ENCODE data around the gene SOHLH1. TPM values are rescaled to one million over a fixed set of nuclear protein-coding genes. Genes with fewer than 3 reads are reported as not detected.

Gene SOHLH1
- total and polyA plus RNA-seq, 2 of the 13 experiments (the other 11 are each of a cell fraction or from before 2014, with no cell fraction given): 0.15 TPM

GRCh38 chr9:135684691-135685090 is 14.6 kb downstream of the SOHLH1 start:
- H3K79me2 ChIP-seq (ENCODE audit: insufficient read depth, low read length): no peaks in the 10 kb centered on the region
- TF ChIP-seq ZNF292 (CRISPR knock-in tag; IDR thresholded peaks at IDR 0.05; ENCODE audit: borderline replicate concordance, low read depth): no peak
- no peak for TF ChIP-seq TBX2 (CRISPR knock-in tag; IDR thresholded peaks at IDR 0.05; ENCODE audit: borderline replicate concordance)
- TF ChIP-seq ZNF30 (CRISPR knock-in tag; IDR thresholded peaks at IDR 0.05): no peak
- no peak for TF ChIP-seq GZF1 (CRISPR knock-in tag; IDR thresholded peaks at IDR 0.05)
- TF ChIP-seq KMT2B (CRISPR knock-in tag; IDR thresholded peaks at IDR 0.05): no peak
- ChIA-PET POLR2A (no interaction called here), CTCF (ENCODE audit: low intra/inter-chr PET ratio, low total read pairs) (no interaction called here)
- no peaks in the 10 kb centered on the region for H3K36me3 ChIP-seq (replicated peaks in 1 of 2; ENCODE audit: control insufficient read depth in 1 of 2, insufficient read depth in 2 of 2, low read length in 2 of 2)
- WGBS (ENCODE audit: low lambda C conversion rate): 7% methylated on average over 6 of the region's 17 CpGs
- no peak overlapping the region for H3K9ac ChIP-seq (ENCODE audit: insufficient read depth, low read depth, low read length)
- no peak for DNase-seq (ENCODE audit: low spot score)
- no peak overlapping the region for H3K27ac ChIP-seq (ENCODE audit: extremely low read length, insufficient read depth, low read length)
- H3K4me3 ChIP-seq (replicated peaks in 1 of 3; ENCODE audit: insufficient read depth in 1 of 3, low read depth in 2 of 3, low read length in 3 of 3): no peak overlapping the region
- no peak overlapping the region for H2AFZ ChIP-seq (ENCODE audit: low read length)
- no peak for ATAC-seq
- peaks cover 2% of the 10 kb centered on the region; the same call in 1 of the 2 replicates for H4K20me1 ChIP-seq (ENCODE audit: insufficient read depth, low read length)
- H3K4me1 ChIP-seq (ENCODE audit: insufficient read depth, low read length): no peaks in the 10 kb centered on the region
- H3K9me3 ChIP-seq (ENCODE audit: low read length): no peaks in the 10 kb centered on the region
- no peak overlapping the region for H3K4me2 ChIP-seq (ENCODE audit: low read depth, low read length)
- BruUV-seq (replicated peaks): no TSS peak
- intact Hi-C loops (cut with micrococcal nuclease; ENCODE audit: unreplicated experiment) (no loop called here), in situ Hi-C loops (cut with HindIII; ENCODE audit: extremely low pct_ligation_motif_present, low pct_unique_long_range_greater_than_20kb) (no loop called here)
- FAIRE-seq: no peak
- peaks cover 21 to 75% of the 10 kb centered on the region in 2 experiments; a peak in 4 of 5 replicates for H3K27me3 ChIP-seq (ENCODE audit: control insufficient read depth in 1 of 2, insufficient read depth in 2 of 2, low read length in 2 of 2)

GRCh38 chr9:135683401-135684034 is 15.8 kb downstream of the SOHLH1 start:
- H2AFZ ChIP-seq (ENCODE audit: low read length): no peak overlapping the region
- WGBS (ENCODE audit: low lambda C conversion rate): 46% methylated on average over 2 of the region's 15 CpGs
- no peak overlapping the region for H3K27ac ChIP-seq (ENCODE audit: extremely low read length, insufficient read depth, low read length)
- no peak overlapping the region for H3K4me2 ChIP-seq (ENCODE audit: low read depth, low read length)
- ATAC-seq: no peak
- ChIA-PET POLR2A (no interaction called here), CTCF (ENCODE audit: low intra/inter-chr PET ratio, low total read pairs) (no interaction called here)
- intact Hi-C loops (cut with micrococcal nuclease; ENCODE audit: unreplicated experiment) (no loop called here), in situ Hi-C loops (cut with HindIII; ENCODE audit: extremely low pct_ligation_motif_present, low pct_unique_long_range_greater_than_20kb) (no loop called here)
- no TSS peak for BruUV-seq (replicated peaks)
- H3K36me3 ChIP-seq (replicated peaks in 1 of 2; ENCODE audit: control insufficient read depth in 1 of 2, insufficient read depth in 2 of 2, low read length in 2 of 2): no peaks in the 10 kb centered on the region
- no peak overlapping the region for H3K4me3 ChIP-seq (replicated peaks in 1 of 3; ENCODE audit: insufficient read depth in 1 of 3, low read depth in 2 of 3, low read length in 3 of 3)
- no peak for DNase-seq (ENCODE audit: low spot score)
- no peak for FAIRE-seq
- H3K4me1 ChIP-seq (ENCODE audit: insufficient read depth, low read length): no peaks in the 10 kb centered on the region
- no peak overlapping the region for H3K9ac ChIP-seq (ENCODE audit: insufficient read depth, low read depth, low read length)
- no peaks in the 10 kb centered on the region for H3K9me3 ChIP-seq (ENCODE audit: low read length)
- no peaks in the 10 kb centered on the region for H3K79me2 ChIP-seq (ENCODE audit: insufficient read depth, low read length)
- peaks cover 2% of the 10 kb centered on the region; the same call in 1 of the 2 replicates for H4K20me1 ChIP-seq (ENCODE audit: insufficient read depth, low read length)
- H3K27me3 ChIP-seq (ENCODE audit: control insufficient read depth in 1 of 2, insufficient read depth in 2 of 2, low read length in 2 of 2): peaks cover 17 to 69% of the 10 kb centered on the region in 2 experiments; a peak in 4 of 5 replicates
- TF ChIP-seq NR2F6 (IDR thresholded peaks at IDR 0.05): no peak
- no peak for TF ChIP-seq NR2F6 (CRISPR knock-in tag; IDR thresholded peaks at IDR 0.05)
- TF ChIP-seq ZNF720 (CRISPR knock-in tag; IDR thresholded peaks at IDR 0.05): no peak
- TF ChIP-seq TBX2 (CRISPR knock-in tag; IDR thresholded peaks at IDR 0.05; ENCODE audit: borderline replicate concordance): no peak
- no peak for TF ChIP-seq CEBPG (CRISPR knock-in tag; IDR thresholded peaks at IDR 0.05)
- TF ChIP-seq ZNF337 (CRISPR knock-in tag; IDR thresholded peaks at IDR 0.05; ENCODE audit: borderline replicate concordance, low read depth): no peak
- no peak for TF ChIP-seq PREB (CRISPR knock-in tag; IDR thresholded peaks at IDR 0.05)
- no peak for TF ChIP-seq POLR2A (IDR thresholded peaks at IDR 0.05; ENCODE audit: insufficient read depth in 1 of 2, low read depth in 2 of 2, low read length in 2 of 2)
- TF ChIP-seq FLYWCH1 (CRISPR knock-in tag; IDR thresholded peaks at IDR 0.05): no peak
- no peak for TF ChIP-seq SOX5 (CRISPR knock-in tag; IDR thresholded peaks at IDR 0.05; ENCODE audit: borderline replicate concordance)
- TF ChIP-seq ZBTB2 (CRISPR knock-in tag; IDR thresholded peaks at IDR 0.05; ENCODE audit: low read depth): no peak
- no peak for TF ChIP-seq FOXM1 (CRISPR knock-in tag; IDR thresholded peaks at IDR 0.05)
- no peak for TF ChIP-seq ZNF326 (CRISPR knock-in tag; IDR thresholded peaks at IDR 0.05; ENCODE audit: borderline replicate concordance)
- no peak for TF ChIP-seq NFKB2 (CRISPR knock-in tag; IDR thresholded peaks at IDR 0.05; ENCODE audit: borderline replicate concordance)

All from HepG2 (cell line).